HG03571 (cell line): Measurements from ENCODE around the gene SHC4.
"Not testable (repeated sequence)": the region's sequence is repeated elsewhere in the genome, so short reads cannot be mapped to it uniquely, and the experiment has no call there.

Experiments
- ATAC-seq: cut with Tn5 transposase; IDR thresholded peaks from one replicate; pipeline ENCODE4 v1.9.1; 2021; ENCODE audit not compliant: unreplicated experiment

Gene SHC4

GRCh38 chr15:48970926-48971325 lies 7.2 kb upstream of the SHC4 start:
- not testable (repeated sequence) for ATAC-seq

DNA sequence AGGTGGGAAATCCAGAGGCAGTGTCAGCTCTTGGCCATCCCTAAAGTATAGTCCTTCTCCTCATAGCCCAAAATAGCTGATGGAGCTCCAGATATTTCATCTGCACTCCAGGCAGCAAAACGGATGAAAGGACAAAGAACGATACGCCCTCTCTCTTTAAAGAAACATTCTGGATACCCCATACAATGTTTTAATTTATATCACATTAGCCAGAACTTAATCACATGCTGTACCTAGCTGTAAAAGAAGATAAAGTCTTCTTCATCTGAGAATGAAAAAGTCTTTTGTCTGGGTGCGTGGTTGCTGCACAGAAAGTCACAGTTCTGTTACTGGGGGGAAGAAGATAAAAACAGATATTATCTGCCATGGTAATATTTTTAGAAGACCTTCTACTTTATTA lies 4.3 kb upstream of the SHC4 start:
- ATAC-seq = no peak

DNA sequence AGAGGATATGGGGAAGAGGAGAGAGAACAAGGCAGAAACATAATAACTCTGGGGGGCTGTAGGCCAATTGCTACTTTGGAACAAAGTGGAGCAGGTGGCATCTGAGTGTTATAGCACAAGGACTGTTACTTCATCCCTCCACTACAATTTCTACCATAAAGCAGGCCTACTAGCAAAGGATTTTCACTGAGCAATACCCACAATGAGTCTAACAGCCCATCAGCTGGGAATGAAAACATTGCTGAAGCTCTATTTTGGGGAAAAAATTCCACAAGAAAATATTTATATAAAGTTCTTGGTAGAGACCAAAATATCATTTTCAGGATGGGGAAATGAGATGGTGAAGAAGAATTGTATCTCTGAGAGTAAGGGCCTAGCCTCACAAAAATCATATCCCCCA lies 3.6 kb upstream of the SHC4 start:
- ATAC-seq = no peak

DNA sequence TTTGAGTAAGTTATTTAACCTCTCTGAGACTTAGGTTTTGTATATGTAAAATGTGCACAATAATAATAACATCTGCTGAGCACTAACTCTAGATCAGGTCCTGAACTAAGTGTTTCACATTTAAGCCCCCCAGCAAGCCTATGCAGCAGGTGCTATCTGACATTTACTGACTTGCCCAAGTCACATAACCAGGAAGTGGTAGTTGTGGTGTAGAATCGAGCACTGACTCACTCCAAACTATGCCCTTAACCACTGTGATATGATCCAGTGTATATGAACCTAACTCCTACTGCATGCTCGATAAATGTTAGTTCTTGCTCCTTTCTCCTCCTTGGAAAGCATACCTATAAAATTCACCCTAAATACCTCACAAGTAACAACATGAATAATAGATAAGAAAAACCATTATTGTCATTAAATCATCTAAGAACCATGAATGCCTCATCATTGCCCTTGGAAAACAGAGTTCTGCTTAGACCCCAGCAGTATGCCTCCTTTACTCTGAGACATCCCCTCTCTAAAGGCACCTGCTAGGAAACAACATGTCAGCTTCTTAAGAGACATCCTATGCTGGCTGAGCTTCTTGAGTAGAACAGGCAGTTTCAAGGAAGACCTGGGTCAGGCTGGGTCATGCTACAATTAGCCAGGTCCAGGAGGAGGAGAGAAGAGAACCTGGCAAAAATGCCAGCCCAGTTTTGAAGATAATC lies 3.0 kb upstream of the SHC4 start:
- peak; percentile 74 for ATAC-seq

DNA sequence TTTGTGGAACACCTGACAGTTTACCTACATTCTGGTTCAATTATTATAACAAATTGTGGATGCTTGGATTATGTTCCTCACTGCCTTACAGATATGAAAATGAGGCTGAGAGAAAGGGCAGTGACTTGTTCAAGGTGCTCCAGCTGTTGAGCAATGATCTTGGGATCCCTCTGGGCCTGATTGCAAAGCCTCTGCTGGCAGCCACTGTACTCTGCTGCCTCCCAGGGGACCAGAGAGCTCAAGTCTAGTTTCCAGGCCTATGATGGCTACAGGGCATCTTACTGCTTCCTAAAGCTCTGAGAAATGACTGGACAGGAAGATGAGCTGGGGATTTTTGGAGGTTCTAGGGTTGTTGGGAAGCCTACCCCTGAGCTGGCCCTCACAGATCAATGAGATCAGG lies 2.3 kb upstream of the SHC4 start:
- ATAC-seq = no peak

GRCh38 chr15:48964898-48965297 lies 1.2 kb upstream of the SHC4 start:
- no peak for ATAC-seq

- no peak for ATAC-seq
These were observed 826 bp downstream of the SHC4 start for GRCh38 chr15:48962662-48963523.

DNA sequence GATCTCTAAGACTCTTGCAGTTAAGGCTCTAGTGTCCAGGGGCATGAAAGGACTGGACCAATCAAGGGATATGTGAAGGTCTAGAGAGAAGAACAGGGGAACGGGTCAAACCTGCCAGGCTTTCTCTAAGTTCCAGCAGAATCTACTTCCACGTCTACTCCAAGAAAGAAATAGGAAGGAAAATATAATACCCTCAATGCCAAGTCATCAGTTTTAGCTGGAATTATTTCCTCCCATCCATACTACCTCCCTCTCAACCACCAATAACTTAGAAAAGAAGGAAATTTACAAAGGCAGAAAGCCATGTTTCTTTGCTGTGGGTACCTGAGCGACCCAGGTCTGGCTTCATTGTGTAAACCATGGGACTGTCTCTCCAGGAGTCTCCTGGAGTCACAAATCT lies 7.8 kb downstream of the SHC4 start:
- ATAC-seq = no peak

GRCh38 chr15:48955370-48955769 lies 8.3 kb downstream of the SHC4 start:
- no peak for ATAC-seq

GRCh38 chr15:48954538-48954937 lies 9.2 kb downstream of the SHC4 start:
- ATAC-seq = no peak

GRCh38 chr15:48946840-48947187 lies 16.9 kb downstream of the SHC4 start:
- ATAC-seq = no peak

- ATAC-seq = no peak
These were observed 17.5 kb downstream of the SHC4 start for GRCh38 chr15:48946074-48946839.

- ATAC-seq = no peak
These were observed 18.3 kb downstream of the SHC4 start for GRCh38 chr15:48945386-48945785.

DNA sequence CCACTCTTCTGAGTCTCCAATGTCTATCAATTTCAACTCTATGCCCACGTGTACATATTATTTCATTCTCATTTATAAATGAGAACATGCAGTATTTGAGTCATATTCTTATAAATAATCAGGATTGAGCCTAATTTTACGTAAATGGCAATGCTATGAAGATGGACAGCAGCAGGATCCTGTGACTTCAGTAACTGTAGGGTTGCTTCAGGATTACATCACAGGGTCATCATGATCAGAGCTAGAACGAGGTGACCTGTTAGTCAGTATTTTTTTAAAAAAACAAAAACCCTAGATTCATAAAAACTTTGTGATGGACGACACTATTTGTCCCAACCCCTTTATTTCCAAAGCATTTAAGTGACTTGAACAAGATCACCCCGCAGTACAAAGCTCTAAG lies 21.8 kb downstream of the SHC4 start:
- no peak for ATAC-seq

- peak; percentile 76 for ATAC-seq
These were observed 23.2 kb downstream of the SHC4 start for GRCh38 chr15:48940508-48940907.

DNA sequence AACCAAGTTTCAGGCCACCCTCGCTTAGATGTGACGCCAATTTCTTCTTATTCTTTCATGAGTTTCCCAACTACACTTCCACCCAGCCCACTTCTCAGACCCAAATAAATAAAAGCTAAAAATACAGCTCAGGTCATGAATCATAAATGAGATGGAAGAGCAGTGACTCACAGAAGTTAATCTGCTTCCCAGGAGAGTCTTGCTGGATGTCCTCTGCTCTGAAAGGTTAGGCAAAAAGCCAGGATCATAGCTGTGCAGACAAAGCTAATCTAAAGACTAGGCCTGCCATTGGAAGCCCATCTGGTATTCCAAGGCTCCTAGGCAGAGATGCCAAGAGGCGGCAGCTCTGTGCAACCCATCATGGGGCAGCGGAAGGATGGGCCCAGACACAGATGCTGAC lies 24.1 kb downstream of the SHC4 start:
- ATAC-seq = no peak

- ATAC-seq = no peak
These were observed 25.8 kb downstream of the SHC4 start for GRCh38 chr15:48937886-48938285.

GRCh38 chr15:48936666-48937065 lies 27.1 kb downstream of the SHC4 start:
- no peak for ATAC-seq

DNA sequence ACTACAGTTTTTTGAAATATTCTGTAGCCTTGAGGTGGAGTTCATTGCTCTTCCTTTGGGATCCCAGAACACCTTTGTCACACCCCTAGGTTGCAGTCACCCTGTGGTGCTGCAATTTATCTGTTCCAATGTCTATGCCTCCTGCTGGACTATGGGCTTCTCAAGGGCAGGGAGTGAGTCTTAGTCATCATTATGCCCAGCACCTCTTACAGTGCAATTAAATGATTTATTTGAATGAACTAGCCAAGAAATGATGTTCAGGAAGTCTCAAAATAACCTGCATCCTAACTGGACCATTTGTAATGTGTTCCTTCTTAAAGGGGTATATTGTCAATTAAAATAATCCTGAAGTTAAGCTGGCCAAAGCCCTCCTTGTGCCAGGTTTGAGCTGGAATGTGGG lies 28.5 kb downstream of the SHC4 start:
- no peak for ATAC-seq

- no peak for ATAC-seq
These were observed 33.0 kb downstream of the SHC4 start for GRCh38 chr15:48930735-48931134.

GRCh38 chr15:48929661-48930060 lies 34.1 kb downstream of the SHC4 start:
- ATAC-seq = no peak
